ENCODE data around the gene KCTD13. TPM values are rescaled to one million over a fixed set of nuclear protein-coding genes. Genes with fewer than 3 reads are reported as not detected.

Gene KCTD13
- total RNA-seq, 1 experiment from 2014 or later, result 18.5 TPM

DNA sequence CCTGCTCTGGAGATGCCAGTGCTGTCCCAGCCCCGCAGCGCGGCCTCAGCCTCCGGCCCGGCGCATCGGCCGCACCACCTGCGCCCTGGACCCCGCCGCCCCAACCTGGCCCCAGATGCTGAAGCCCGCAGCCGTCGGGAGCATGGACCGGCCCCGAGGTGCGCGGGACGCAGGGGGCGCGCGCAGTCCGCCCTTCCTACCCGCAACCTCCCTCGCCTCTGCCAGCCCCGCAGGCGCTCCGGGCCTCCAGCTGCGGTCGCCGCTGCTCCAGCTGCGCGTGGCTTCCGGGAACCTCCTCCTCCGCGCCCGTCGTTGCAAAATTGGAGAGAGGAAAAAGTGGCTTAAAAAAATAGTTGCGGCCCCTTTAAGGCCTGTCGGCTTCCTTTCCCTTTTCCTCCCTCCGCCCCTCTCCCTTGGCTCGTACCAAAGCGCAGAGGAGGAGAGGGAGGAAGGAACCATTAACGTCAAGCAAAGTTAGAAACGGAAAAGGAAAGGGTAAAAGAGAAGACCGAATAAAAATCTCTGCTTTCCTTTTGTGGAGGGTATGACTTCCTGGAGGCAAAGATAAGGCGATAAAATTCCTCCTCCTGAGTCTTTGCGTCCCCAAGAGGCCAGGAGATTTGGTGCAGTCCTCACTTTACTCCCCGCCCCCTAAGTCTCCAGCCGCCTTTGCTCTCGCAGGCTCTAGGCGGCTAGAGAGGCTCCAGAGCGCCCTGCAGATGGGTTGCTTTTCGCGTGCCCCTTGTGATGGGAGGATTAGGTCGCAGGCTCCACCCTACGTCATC is 63.0 kb downstream of the KCTD13 start, which contains the start of gene CDIPT (continued):
- TF ChIP-seq SP1 (CRISPR knock-in tag; conservative IDR thresholded peaks at IDR 0.05), result peak; percentile 71; the same call in 1 of the 2 replicates

DNA sequence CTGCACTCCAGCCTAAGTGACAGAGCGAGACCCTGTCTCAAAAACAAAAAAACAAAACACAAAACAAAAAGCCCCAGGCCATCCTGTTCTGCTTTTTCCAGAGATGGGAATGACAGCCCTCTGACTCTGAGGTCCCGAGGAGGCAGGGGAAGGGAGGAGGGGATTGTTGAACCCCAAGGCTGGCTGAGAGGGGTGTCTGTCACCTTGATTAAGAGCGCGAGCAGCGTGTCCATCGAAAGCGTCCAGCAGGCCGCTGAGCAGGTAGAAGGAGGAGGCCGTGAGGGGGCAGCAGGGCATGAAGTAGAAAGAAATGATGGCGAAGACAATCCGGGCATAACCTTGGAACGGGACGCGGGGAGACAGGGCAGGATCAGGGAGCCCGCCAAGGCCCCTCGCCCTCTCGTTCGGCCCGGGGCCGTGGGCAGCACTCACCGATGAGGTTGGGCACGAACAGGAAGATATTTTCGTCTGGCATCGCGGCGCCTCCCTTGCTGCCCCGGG is 63.6 kb downstream of the KCTD13 start:
- no peaks in the 10 kb centered on the region for H3K27me3 Mint-ChIP-seq (ENCODE audit: low read depth)
- peak overlapping the region; percentile 98 for H3K4me3 Mint-ChIP-seq
- H3K4me1 Mint-ChIP-seq, result peaks cover 8% of the 10 kb centered on the region
- DNase-seq (ENCODE audit: low spot score) (no peak), ATAC-seq (no peak)
- peak overlapping the region; percentile 86 for H3K27ac Mint-ChIP-seq
- CTCF ChIA-PET, result interaction anchor here (1.1 to 3.8 kb wide), 8 partner anchors 14 to 249 kb away, joined by 3 to 32 read pairs (median 4); partner anchors contain the start of genes HIRIP3 and KIF22
- POLR2A ChIA-PET, result interaction anchor here (1.1 to 1.5 kb wide), 4 partner anchors 15 to 133 kb away, joined by 3 to 5 read pairs (median 4); partner anchors contain the start of genes HIRIP3 and SEZ6L2
- TF ChIP-seq, protein P1, sequence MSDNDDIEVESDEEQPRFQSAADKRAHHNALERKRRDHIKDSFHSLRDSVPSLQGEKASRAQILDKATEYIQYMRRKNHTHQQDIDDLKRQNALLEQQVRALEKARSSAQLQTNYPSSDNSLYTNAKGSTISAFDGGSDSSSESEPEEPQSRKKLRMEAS (CRISPR knock-in tag; IDR thresholded peaks at IDR 0.05), result peak; percentile 54; the same call in 1 of the 2 replicates
- TF ChIP-seq, protein P2, sequence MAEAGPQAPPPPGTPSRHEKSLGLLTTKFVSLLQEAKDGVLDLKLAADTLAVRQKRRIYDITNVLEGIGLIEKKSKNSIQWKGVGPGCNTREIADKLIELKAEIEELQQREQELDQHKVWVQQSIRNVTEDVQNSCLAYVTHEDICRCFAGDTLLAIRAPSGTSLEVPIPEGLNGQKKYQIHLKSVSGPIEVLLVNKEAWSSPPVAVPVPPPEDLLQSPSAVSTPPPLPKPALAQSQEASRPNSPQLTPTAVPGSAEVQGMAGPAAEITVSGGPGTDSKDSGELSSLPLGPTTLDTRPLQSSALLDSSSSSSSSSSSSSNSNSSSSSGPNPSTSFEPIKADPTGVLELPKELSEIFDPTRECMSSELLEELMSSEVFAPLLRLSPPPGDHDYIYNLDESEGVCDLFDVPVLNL (CRISPR knock-in tag; IDR thresholded peaks at IDR 0.05; ENCODE audit: borderline replicate concordance, low read depth), result no peak
- H3K36me3 Mint-ChIP-seq, result peaks cover 13% of the 10 kb centered on the region
- no peaks in the 10 kb centered on the region for H3K9me3 Mint-ChIP-seq

DNA sequence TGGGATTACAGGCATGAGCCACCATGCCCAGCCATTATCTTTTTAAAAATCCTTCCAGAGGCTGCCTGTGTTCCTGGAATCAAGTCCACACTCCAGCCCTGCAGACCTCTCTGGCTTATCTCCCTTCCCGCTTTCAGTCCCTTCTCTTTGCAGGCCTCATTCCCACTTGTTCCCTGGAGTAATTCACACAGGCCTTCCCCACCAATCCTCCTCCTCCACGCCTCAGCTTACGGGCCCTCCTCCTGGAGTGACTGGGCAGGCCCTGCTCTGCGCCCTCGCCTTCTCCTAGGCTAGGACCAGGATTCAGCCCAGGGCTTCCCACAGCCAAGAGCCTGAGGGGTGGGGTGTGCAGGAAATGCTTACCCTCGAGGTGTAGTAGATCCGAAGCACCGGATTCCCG is 65.8 kb downstream of the KCTD13 start:
- Mint-ChIP-seq H3K27ac (0 out of 2 replicates have a peak overlapping the region, but pooled peaks have one; percentile 7), H3K4me3 (no peak overlapping the region), H3K9me3 (no peaks in the 10 kb centered on the region), H3K4me1 (peaks cover 12% of the 10 kb centered on the region), H3K36me3 (peaks cover 13% of the 10 kb centered on the region), H3K27me3 (ENCODE audit: low read depth) (no peaks in the 10 kb centered on the region)
- ATAC-seq, result no peak
- no peak for DNase-seq (ENCODE audit: low spot score)
- ChIA-PET POLR2A (no interaction called here), CTCF (interaction anchor here (1.1 kb wide), 1 partner anchor 12 kb away, joined by 5 read pairs; no protein-coding TSS in a partner anchor)
- no peak for TF ChIP-seq GTF2I (CRISPR knock-in tag; conservative IDR thresholded peaks at IDR 0.05)
- TF ChIP-seq ZBTB21 (CRISPR knock-in tag; IDR thresholded peaks at IDR 0.05; ENCODE audit: borderline replicate concordance), result no peak
- TF ChIP-seq, protein P3, sequence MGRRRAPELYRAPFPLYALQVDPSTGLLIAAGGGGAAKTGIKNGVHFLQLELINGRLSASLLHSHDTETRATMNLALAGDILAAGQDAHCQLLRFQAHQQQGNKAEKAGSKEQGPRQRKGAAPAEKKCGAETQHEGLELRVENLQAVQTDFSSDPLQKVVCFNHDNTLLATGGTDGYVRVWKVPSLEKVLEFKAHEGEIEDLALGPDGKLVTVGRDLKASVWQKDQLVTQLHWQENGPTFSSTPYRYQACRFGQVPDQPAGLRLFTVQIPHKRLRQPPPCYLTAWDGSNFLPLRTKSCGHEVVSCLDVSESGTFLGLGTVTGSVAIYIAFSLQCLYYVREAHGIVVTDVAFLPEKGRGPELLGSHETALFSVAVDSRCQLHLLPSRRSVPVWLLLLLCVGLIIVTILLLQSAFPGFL (CRISPR knock-in tag; IDR thresholded peaks at IDR 0.05; ENCODE audit: borderline replicate concordance), result no peak
- no peak for TF ChIP-seq CREM (CRISPR knock-in tag; IDR thresholded peaks at IDR 0.05)
- TF ChIP-seq, protein P4, sequence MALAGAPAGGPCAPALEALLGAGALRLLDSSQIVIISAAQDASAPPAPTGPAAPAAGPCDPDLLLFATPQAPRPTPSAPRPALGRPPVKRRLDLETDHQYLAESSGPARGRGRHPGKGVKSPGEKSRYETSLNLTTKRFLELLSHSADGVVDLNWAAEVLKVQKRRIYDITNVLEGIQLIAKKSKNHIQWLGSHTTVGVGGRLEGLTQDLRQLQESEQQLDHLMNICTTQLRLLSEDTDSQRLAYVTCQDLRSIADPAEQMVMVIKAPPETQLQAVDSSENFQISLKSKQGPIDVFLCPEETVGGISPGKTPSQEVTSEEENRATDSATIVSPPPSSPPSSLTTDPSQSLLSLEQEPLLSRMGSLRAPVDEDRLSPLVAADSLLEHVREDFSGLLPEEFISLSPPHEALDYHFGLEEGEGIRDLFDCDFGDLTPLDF (CRISPR knock-in tag; IDR thresholded peaks at IDR 0.05), result no peak
- no peak for TF ChIP-seq ESRRA (CRISPR knock-in tag; IDR thresholded peaks at IDR 0.05; ENCODE audit: borderline replicate concordance)
- no peak for TF ChIP-seq JAZF1 (CRISPR knock-in tag; IDR thresholded peaks at IDR 0.05)
- TF ChIP-seq ZNF423 (CRISPR knock-in tag; IDR thresholded peaks at IDR 0.05), result no peak
- TF ChIP-seq, protein P5, sequence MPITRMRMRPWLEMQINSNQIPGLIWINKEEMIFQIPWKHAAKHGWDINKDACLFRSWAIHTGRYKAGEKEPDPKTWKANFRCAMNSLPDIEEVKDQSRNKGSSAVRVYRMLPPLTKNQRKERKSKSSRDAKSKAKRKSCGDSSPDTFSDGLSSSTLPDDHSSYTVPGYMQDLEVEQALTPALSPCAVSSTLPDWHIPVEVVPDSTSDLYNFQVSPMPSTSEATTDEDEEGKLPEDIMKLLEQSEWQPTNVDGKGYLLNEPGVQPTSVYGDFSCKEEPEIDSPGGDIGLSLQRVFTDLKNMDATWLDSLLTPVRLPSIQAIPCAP (CRISPR knock-in tag; IDR thresholded peaks at IDR 0.05), result no peak
- TF ChIP-seq FOXJ3 (CRISPR knock-in tag; IDR thresholded peaks at IDR 0.05; ENCODE audit: borderline replicate concordance), result no peak

DNA sequence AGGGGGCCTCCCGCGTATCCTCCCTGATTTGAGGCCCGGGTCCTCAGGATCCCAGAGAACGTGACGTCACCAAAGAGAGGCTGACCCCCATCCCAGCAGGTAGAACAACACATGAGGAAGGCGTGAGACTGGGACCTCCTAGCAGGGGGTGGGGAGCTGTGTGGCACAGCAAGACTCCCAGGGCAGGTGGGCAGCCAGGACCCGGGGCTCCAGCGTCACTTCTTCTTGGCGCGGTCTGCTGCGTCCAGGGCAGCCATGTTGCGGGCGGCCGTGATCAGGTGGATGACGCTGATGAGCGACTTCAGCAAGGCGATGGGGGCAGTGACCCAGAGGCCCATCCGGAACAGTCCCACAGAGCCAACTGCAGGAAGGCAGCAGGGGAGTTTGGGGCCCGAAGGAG is 67.1 kb downstream of the KCTD13 start:
- CTCF ChIA-PET, result no interaction called here
- no peak for DNase-seq (ENCODE audit: low spot score)
- TF ChIP-seq ZNF138 (CRISPR knock-in tag; conservative IDR thresholded peaks at IDR 0.05), result no peak
- TF ChIP-seq, protein P6, sequence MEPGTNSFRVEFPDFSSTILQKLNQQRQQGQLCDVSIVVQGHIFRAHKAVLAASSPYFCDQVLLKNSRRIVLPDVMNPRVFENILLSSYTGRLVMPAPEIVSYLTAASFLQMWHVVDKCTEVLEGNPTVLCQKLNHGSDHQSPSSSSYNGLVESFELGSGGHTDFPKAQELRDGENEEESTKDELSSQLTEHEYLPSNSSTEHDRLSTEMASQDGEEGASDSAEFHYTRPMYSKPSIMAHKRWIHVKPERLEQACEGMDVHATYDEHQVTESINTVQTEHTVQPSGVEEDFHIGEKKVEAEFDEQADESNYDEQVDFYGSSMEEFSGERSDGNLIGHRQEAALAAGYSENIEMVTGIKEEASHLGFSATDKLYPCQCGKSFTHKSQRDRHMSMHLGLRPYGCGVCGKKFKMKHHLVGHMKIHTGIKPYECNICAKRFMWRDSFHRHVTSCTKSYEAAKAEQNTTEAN (CRISPR knock-in tag; IDR thresholded peaks at IDR 0.05), result no peak
- no peak for TF ChIP-seq TEAD4 (CRISPR knock-in tag; IDR thresholded peaks at IDR 0.05)
- no peak for TF ChIP-seq CREB1 (CRISPR knock-in tag; IDR thresholded peaks at IDR 0.05)
- TF ChIP-seq CREM (CRISPR knock-in tag; IDR thresholded peaks at IDR 0.05), result no peak
- TF ChIP-seq TCF7 (CRISPR knock-in tag; IDR thresholded peaks at IDR 0.05; ENCODE audit: low read depth), result no peak
- no peak for TF ChIP-seq KAT7 (CRISPR knock-in tag; IDR thresholded peaks at IDR 0.05; ENCODE audit: borderline replicate concordance)

More for the DNA sequence above, 67.1 kb downstream of the KCTD13 start:
- no peak for ATAC-seq
- H3K27ac Mint-ChIP-seq, result no peak overlapping the region
- H3K4me3 Mint-ChIP-seq, result no peak overlapping the region
- H3K36me3 Mint-ChIP-seq, result peaks cover 13% of the 10 kb centered on the region
- H3K27me3 Mint-ChIP-seq (ENCODE audit: low read depth), result no peaks in the 10 kb centered on the region
- peaks cover 12% of the 10 kb centered on the region for H3K4me1 Mint-ChIP-seq
- POLR2A ChIA-PET, result no interaction called here
- no peaks in the 10 kb centered on the region for H3K9me3 Mint-ChIP-seq

Data from WTC11 (cell line).